ENCODE measurements around the gene LIN54.
"Not testable (repeated sequence)": the region's sequence is repeated elsewhere in the genome, so short reads cannot be mapped to it uniquely, and the experiment has no call there.

Gene LIN54

GRCh38 chr4:82930848-82931755, 79.5 kb downstream of the LIN54 start:
- no peak for DNase-seq

- no peak for DNase-seq
These were observed 88.8 kb downstream of the LIN54 start for GRCh38 chr4:82921795-82922194.

GRCh38 chr4:82919386-82919785, 91.2 kb downstream of the LIN54 start:
- no peak for DNase-seq

- DNase-seq = no peak
These were observed 92.5 kb downstream of the LIN54 start for GRCh38 chr4:82918091-82918490.

GRCh38 chr4:82913968-82914367, 96.7 kb downstream of the LIN54 start:
- DNase-seq = not testable (repeated sequence)

- DNase-seq = no peak
These were observed 97.3 kb downstream of the LIN54 start for GRCh38 chr4:82913305-82913704.

- no peak for DNase-seq
These were observed 101.3 kb downstream of the LIN54 start for GRCh38 chr4:82909326-82909725.

- DNase-seq = no peak
These were observed 104.2 kb downstream of the LIN54 start for GRCh38 chr4:82906469-82906868.

- DNase-seq = no peak
These were observed 105.4 kb downstream of the LIN54 start for GRCh38 chr4:82905205-82905604.

- no peak for DNase-seq
These were observed 106.9 kb downstream of the LIN54 start for GRCh38 chr4:82903737-82904136.

- DNase-seq = no peak
These were observed 109.4 kb downstream of the LIN54 start for GRCh38 chr4:82901183-82901718.

- DNase-seq = peak; percentile 91
These were observed 110.0 kb downstream of the LIN54 start, which contains the start of gene THAP9 for GRCh38 chr4:82900411-82901182. TSS of gene THAP9 (plus strand) at chr4:82900735. CDS start at chr4:82900803, 68 bp downstream.

GRCh38 chr4:82900066-82900410, 110.6 kb downstream of the LIN54 start:
- no peak for DNase-seq

GRCh38 chr4:82899374-82900065, 111.1 kb downstream of the LIN54 start:
- DNase-seq = no peak

GRCh38 chr4:82898322-82899243, 112.0 kb downstream of the LIN54 start:
- no peak for DNase-seq

GRCh38 chr4:82896755-82897154, 113.9 kb downstream of the LIN54 start:
- DNase-seq = no peak

GRCh38 chr4:82893942-82894341, 116.7 kb downstream of the LIN54 start:
- DNase-seq = no peak

- DNase-seq = no peak
These were observed 118.2 kb downstream of the LIN54 start for GRCh38 chr4:82892467-82892802.

- DNase-seq = no peak
These were observed 118.7 kb downstream of the LIN54 start for GRCh38 chr4:82891707-82892466.

- DNase-seq = peak; percentile 97
These were observed 119.5 kb downstream of the LIN54 start, which contains the start of gene SEC31A for GRCh38 chr4:82890901-82891706. TSS of gene SEC31A (minus strand) at chr4:82891153. CDS start at chr4:82881936, 9,217 bp downstream.
